WTC11 (cell line): ENCODE measurements around the gene VEGFA. TPM values are rescaled to one million over a fixed set of nuclear protein-coding genes. Genes with fewer than 3 reads are reported as not detected.

Experiments used
- ATAC-seq: fragments of 200-7000 bp; cut with Tn5 transposase; 2 replicates; pipeline ENCODE4 v1.10.0; 2021; ENCODE audit warnings: mild to moderate bottlenecking, moderate library complexity
- CTCF ChIA-PET: fragments of 300-600 bp; sonication (Branson Sonifier 250); formaldehyde crosslinking; loops from one replicate; lab custom pipeline; 2021; ENCODE audit warnings: antibody characterized with exemption; lab: Charles Lee
- POLR2A ChIA-PET: fragments of 350-600 bp; sonication (Branson Sonifier 250); formaldehyde crosslinking; loops from one replicate; lab custom pipeline; 2021; ENCODE audit warnings: antibody characterized with exemption; lab: Charles Lee
- DNase-seq: peaks from one replicate; pipeline ENCODE4 v3.0.0; 2021; ENCODE audit warnings: low spot score
- H3K27ac Mint-ChIP-seq: 2 replicates; pipeline ENCODE4 v1.8.0; 2021; ENCODE audit warnings: mixed read lengths
- H3K27me3 Mint-ChIP-seq: 2 replicates; pipeline ENCODE4 v1.8.0; 2021; ENCODE audit warnings: low read depth, mild to moderate bottlenecking, moderate library complexity, mixed read lengths
- H3K36me3 Mint-ChIP-seq: 2 replicates; pipeline ENCODE4 v1.8.0; 2021; ENCODE audit warnings: mixed read lengths
- H3K4me1 Mint-ChIP-seq: 2 replicates; pipeline ENCODE4 v1.8.0; 2022; ENCODE audit warnings: mixed read lengths
- H3K4me3 Mint-ChIP-seq: 2 replicates; pipeline ENCODE4 v1.8.0; 2021; ENCODE audit warnings: mild to moderate bottlenecking, moderate library complexity, mixed read lengths
- H3K9me3 Mint-ChIP-seq: 2 replicates; pipeline ENCODE4 v1.8.0; 2021; ENCODE audit warnings: mixed read lengths
- CDX4 ChIP-seq: fragments of 250-450 bp; sonication (Bioruptor Pico); IDR thresholded peaks from 2 replicates; pipeline ENCODE4 v1.9.0; 2021; ENCODE audit warnings: moderate library complexity, mild to moderate bottlenecking, inconsistent platforms, borderline replicate concordance
- CREM ChIP-seq: sonication (generic); formaldehyde crosslinking; IDR thresholded peaks from 2 replicates; pipeline ENCODE4 v1.8.1; 2022; ENCODE audit warnings: mild to moderate bottlenecking, missing genetic modification reagents, moderate library complexity
- E2F5 ChIP-seq: sonication (generic); formaldehyde crosslinking; IDR thresholded peaks from 2 replicates; pipeline ENCODE4 v1.8.1; 2022; ENCODE audit warnings: mild to moderate bottlenecking, moderate library complexity, missing genetic modification reagents
- EMX1 ChIP-seq: fragments of 250-450 bp; sonication (Bioruptor Pico); IDR thresholded peaks from 2 replicates; pipeline ENCODE4 v1.8.0; 2021; ENCODE audit warnings: mild to moderate bottlenecking
- ESRRA ChIP-seq: sonication (generic); formaldehyde crosslinking; IDR thresholded peaks from 2 replicates; pipeline ENCODE4 v1.8.1; 2022; ENCODE audit warnings: mild to moderate bottlenecking, missing genetic modification reagents, borderline replicate concordance
- FOXP4 ChIP-seq: sonication (generic); formaldehyde crosslinking; IDR thresholded peaks from 2 replicates; pipeline ENCODE4 v1.8.0; 2022; ENCODE audit warnings: mild to moderate bottlenecking, missing genetic modification reagents
- KAT7 ChIP-seq: sonication (generic); formaldehyde crosslinking; IDR thresholded peaks from 2 replicates; pipeline ENCODE4 v1.8.1; 2023; ENCODE audit warnings: missing genetic modification reagents, mild to moderate bottlenecking, borderline replicate concordance
- MLX ChIP-seq: sonication (generic); formaldehyde crosslinking; IDR thresholded peaks from 2 replicates; pipeline ENCODE4 v1.8.1; 2023; ENCODE audit warnings: mild to moderate bottlenecking, missing genetic modification reagents, moderate library complexity
- SMAD3 ChIP-seq: sonication (generic); formaldehyde crosslinking; IDR thresholded peaks from 2 replicates; pipeline ENCODE4 v1.8.0; 2022; ENCODE audit warnings: missing genetic modification reagents, mild to moderate bottlenecking, borderline replicate concordance
- SP1 ChIP-seq: sonication (generic); formaldehyde crosslinking; conservative IDR thresholded peaks from 2 replicates; pipeline ENCODE4 v1.8.1; 2022; ENCODE audit warnings: missing genetic modification reagents
- TP53 ChIP-seq: sonication (generic); formaldehyde crosslinking; IDR thresholded peaks from 2 replicates; pipeline ENCODE4 v1.8.1; 2023; ENCODE audit warnings: mild to moderate bottlenecking, missing genetic modification reagents
- ZNF232 ChIP-seq: sonication (generic); formaldehyde crosslinking; IDR thresholded peaks from 2 replicates; pipeline ENCODE4 v1.8.0; 2022; ENCODE audit warnings: mild to moderate bottlenecking, missing genetic modification reagents
- ZNF263 ChIP-seq: sonication (generic); formaldehyde crosslinking; IDR thresholded peaks from 2 replicates; pipeline ENCODE4 v1.8.1; 2022; ENCODE audit warnings: low read depth, mild to moderate bottlenecking, moderate library complexity, missing genetic modification reagents
- ZNF317 ChIP-seq: sonication (generic); formaldehyde crosslinking; IDR thresholded peaks from 2 replicates; pipeline ENCODE4 v1.8.1; 2023; ENCODE audit warnings: low read depth, mild to moderate bottlenecking, moderate library complexity, missing genetic modification reagents, borderline replicate concordance
- ZNF671 ChIP-seq: fragments of 250-450 bp; sonication (Bioruptor Pico); IDR thresholded peaks from 2 replicates; pipeline ENCODE4 v1.8.0; 2021; ENCODE audit warnings: mild to moderate bottlenecking
- total RNA-seq: library from RNA; stranded (reverse); gene quantifications from 3 replicates; pipeline ENCODE4 v1.2.3, GENCODE V29; 2021
- TF ChIP-seq, protein P1 (sequence below): sonication (generic); formaldehyde crosslinking; IDR thresholded peaks from 2 replicates; pipeline ENCODE4 v1.8.1; 2023; ENCODE audit warnings: mild to moderate bottlenecking, missing genetic modification reagents, moderate library complexity
- TF ChIP-seq, protein P2 (sequence below): sonication (generic); formaldehyde crosslinking; IDR thresholded peaks from 2 replicates; pipeline ENCODE4 v1.8.0; 2023; ENCODE audit warnings: missing genetic modification reagents, mild to moderate bottlenecking, borderline replicate concordance
- TF ChIP-seq, protein P3 (sequence below): sonication (generic); formaldehyde crosslinking; IDR thresholded peaks from 2 replicates; pipeline ENCODE4 v1.8.1; 2023; ENCODE audit warnings: mild to moderate bottlenecking, missing genetic modification reagents
- TF ChIP-seq, protein P4 (sequence below): sonication (generic); formaldehyde crosslinking; IDR thresholded peaks from 2 replicates; pipeline ENCODE4 v1.8.0; 2023; ENCODE audit warnings: missing genetic modification reagents

The VEGFA gene
- total RNA-seq, 1 experiment from 2014 or later = 43.8 TPM

- CTCF ChIA-PET = interaction anchor here (0.5 to 4.7 kb wide), 49 partner anchors 11 to 497 kb away, joined by 3 to 77 read pairs (median 5); partner anchors contain the start of genes GTPBP2 and RSPH9
- Mint-ChIP-seq H3K4me3 (peak overlapping the region; percentile 98), H3K27ac (peak overlapping the region; percentile 85), H3K9me3 (no peaks in the 10 kb centered on the region), H3K27me3 (peaks cover 11% of the 10 kb centered on the region), H3K4me1 (peaks cover 51% of the 10 kb centered on the region), H3K36me3 (no peaks in the 10 kb centered on the region)
- peak; percentile 0 for ATAC-seq
- POLR2A ChIA-PET = interaction anchor here (0.5 to 2.9 kb wide), 23 partner anchors 9 to 467 kb away, joined by 3 to 18 read pairs (median 4); partner anchors contain the start of genes GTPBP2 and MAD2L1BP
- DNase-seq = peak; percentile 68
- TF ChIP-seq EMX1 (CRISPR knock-in tag) = no peak
- no peak for TF ChIP-seq SMAD3 (CRISPR knock-in tag)
- TF ChIP-seq CREM (CRISPR knock-in tag) = 0 out of 2 replicates have a peak, but pooled peaks have one; percentile 4
- TF ChIP-seq SP1 (CRISPR knock-in tag) = peak; percentile 22; the same call in 1 of the 2 replicates
- TF ChIP-seq, protein P1, sequence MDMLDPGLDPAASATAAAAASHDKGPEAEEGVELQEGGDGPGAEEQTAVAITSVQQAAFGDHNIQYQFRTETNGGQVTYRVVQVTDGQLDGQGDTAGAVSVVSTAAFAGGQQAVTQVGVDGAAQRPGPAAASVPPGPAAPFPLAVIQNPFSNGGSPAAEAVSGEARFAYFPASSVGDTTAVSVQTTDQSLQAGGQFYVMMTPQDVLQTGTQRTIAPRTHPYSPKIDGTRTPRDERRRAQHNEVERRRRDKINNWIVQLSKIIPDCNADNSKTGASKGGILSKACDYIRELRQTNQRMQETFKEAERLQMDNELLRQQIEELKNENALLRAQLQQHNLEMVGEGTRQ (CRISPR knock-in tag) = no peak
- TF ChIP-seq ZNF263 (CRISPR knock-in tag) = peak; percentile 58; the same call in 1 of the 2 replicates
- TF ChIP-seq FOXP4 (CRISPR knock-in tag) = peak; percentile 26; the same call in 1 of the 2 replicates
- TF ChIP-seq, protein P2, sequence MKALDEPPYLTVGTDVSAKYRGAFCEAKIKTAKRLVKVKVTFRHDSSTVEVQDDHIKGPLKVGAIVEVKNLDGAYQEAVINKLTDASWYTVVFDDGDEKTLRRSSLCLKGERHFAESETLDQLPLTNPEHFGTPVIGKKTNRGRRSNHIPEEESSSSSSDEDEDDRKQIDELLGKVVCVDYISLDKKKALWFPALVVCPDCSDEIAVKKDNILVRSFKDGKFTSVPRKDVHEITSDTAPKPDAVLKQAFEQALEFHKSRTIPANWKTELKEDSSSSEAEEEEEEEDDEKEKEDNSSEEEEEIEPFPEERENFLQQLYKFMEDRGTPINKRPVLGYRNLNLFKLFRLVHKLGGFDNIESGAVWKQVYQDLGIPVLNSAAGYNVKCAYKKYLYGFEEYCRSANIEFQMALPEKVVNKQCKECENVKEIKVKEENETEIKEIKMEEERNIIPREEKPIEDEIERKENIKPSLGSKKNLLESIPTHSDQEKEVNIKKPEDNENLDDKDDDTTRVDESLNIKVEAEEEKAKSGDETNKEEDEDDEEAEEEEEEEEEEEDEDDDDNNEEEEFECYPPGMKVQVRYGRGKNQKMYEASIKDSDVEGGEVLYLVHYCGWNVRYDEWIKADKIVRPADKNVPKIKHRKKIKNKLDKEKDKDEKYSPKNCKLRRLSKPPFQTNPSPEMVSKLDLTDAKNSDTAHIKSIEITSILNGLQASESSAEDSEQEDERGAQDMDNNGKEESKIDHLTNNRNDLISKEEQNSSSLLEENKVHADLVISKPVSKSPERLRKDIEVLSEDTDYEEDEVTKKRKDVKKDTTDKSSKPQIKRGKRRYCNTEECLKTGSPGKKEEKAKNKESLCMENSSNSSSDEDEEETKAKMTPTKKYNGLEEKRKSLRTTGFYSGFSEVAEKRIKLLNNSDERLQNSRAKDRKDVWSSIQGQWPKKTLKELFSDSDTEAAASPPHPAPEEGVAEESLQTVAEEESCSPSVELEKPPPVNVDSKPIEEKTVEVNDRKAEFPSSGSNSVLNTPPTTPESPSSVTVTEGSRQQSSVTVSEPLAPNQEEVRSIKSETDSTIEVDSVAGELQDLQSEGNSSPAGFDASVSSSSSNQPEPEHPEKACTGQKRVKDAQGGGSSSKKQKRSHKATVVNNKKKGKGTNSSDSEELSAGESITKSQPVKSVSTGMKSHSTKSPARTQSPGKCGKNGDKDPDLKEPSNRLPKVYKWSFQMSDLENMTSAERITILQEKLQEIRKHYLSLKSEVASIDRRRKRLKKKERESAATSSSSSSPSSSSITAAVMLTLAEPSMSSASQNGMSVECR = no peak
- TF ChIP-seq ZNF671 (CRISPR knock-in tag) = no peak
- 0 out of 2 replicates have a peak, but pooled peaks have one; percentile 23 for TF ChIP-seq ZNF232 (CRISPR knock-in tag)
Measured at GRCh38 chr6:43770372-43771209, 580 bp downstream of the VEGFA start.

- Mint-ChIP-seq H3K27ac (no peak overlapping the region), H3K36me3 (no peaks in the 10 kb centered on the region), H3K9me3 (no peaks in the 10 kb centered on the region), H3K4me1 (peaks cover 50% of the 10 kb centered on the region), H3K4me3 (peak overlapping the region; percentile 69), H3K27me3 (peaks cover 7% of the 10 kb centered on the region)
- CTCF ChIA-PET = interaction anchor here (1.8 to 4.7 kb wide), 10 partner anchors 12 to 309 kb away, joined by 6 to 77 read pairs (median 26); no protein-coding TSS in a partner anchor
- ATAC-seq (0 out of 2 replicates have a peak, but pooled peaks have one; percentile 0), DNase-seq (peak; percentile 56)
- POLR2A ChIA-PET = interaction anchor here (1.0 to 2.1 kb wide), 13 partner anchors 9 to 302 kb away, joined by 3 to 14 read pairs (median 6); partner anchors contain the start of gene GTPBP2
- TF ChIP-seq, protein P3, sequence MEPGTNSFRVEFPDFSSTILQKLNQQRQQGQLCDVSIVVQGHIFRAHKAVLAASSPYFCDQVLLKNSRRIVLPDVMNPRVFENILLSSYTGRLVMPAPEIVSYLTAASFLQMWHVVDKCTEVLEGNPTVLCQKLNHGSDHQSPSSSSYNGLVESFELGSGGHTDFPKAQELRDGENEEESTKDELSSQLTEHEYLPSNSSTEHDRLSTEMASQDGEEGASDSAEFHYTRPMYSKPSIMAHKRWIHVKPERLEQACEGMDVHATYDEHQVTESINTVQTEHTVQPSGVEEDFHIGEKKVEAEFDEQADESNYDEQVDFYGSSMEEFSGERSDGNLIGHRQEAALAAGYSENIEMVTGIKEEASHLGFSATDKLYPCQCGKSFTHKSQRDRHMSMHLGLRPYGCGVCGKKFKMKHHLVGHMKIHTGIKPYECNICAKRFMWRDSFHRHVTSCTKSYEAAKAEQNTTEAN (CRISPR knock-in tag) = peak; percentile 30; the same call in 1 of the 2 replicates
- TF ChIP-seq ZNF317 (0 out of 2 replicates have a peak, but pooled peaks have one; percentile 48), E2F5 (CRISPR knock-in tag) (peak; percentile 64; the same call in 1 of the 2 replicates), KAT7 (CRISPR knock-in tag) (no peak), MLX (CRISPR knock-in tag) (0 out of 2 replicates have a peak, but pooled peaks have one; percentile 72), CDX4 (CRISPR knock-in tag) (no peak), ZNF671 (CRISPR knock-in tag) (no peak), TP53 (CRISPR knock-in tag) (no peak; the same call in 1 of the 2 replicates), ESRRA (CRISPR knock-in tag) (no peak)
- TF ChIP-seq, protein P4, sequence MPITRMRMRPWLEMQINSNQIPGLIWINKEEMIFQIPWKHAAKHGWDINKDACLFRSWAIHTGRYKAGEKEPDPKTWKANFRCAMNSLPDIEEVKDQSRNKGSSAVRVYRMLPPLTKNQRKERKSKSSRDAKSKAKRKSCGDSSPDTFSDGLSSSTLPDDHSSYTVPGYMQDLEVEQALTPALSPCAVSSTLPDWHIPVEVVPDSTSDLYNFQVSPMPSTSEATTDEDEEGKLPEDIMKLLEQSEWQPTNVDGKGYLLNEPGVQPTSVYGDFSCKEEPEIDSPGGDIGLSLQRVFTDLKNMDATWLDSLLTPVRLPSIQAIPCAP (CRISPR knock-in tag) = no peak
Measured at GRCh38 chr6:43771210-43771857, 1.3 kb downstream of the VEGFA start.
